ENCODE measurements around the gene NR0B1.

NR0B1 gene, protein sequence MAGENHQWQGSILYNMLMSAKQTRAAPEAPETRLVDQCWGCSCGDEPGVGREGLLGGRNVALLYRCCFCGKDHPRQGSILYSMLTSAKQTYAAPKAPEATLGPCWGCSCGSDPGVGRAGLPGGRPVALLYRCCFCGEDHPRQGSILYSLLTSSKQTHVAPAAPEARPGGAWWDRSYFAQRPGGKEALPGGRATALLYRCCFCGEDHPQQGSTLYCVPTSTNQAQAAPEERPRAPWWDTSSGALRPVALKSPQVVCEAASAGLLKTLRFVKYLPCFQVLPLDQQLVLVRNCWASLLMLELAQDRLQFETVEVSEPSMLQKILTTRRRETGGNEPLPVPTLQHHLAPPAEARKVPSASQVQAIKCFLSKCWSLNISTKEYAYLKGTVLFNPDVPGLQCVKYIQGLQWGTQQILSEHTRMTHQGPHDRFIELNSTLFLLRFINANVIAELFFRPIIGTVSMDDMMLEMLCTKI

DNA sequence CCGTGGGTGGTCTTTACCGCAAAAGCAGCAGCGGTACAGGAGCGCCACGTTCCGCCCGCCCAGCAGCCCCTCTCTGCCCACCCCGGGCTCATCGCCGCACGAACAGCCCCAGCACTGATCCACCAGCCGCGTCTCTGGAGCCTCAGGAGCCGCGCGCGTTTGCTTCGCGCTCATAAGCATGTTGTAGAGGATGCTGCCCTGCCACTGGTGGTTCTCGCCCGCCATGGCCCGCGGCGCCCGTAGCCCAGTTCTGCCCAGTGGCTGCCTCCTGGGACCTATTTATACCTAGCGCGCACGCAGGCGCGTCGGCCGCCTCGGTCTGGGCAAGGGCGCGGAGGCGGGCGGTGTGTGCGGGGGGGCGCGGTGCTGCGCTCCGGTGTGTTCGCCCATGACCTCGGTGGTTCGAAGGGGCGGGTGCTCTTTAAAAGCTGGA lies at the start of gene NR0B1:
TSS of gene NR0B1 (minus strand) at position 252 of the 433 bp plus-strand sequence. CDS start at position 225, 27 bp downstream.
- no peak for DNase-seq

DNA sequence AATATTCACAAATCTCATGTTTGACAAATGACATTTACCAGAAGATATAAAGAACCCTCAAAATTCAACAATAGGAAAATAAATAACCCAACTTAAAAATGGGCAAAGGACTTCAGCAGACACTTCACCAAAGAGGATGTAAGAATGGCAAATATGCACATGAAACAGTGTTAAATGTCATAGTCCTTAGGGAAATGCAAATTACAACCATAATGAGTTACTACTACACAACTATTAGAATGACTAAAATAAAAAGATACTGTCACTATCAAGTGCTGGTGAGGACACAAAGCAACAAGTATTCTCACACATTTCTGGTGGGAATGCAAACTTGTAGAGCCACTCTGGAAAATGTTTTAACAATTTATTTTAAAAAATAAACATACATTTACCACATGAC lies 40.8 kb upstream of the NR0B1 start:
- no peak for DNase-seq

DNA sequence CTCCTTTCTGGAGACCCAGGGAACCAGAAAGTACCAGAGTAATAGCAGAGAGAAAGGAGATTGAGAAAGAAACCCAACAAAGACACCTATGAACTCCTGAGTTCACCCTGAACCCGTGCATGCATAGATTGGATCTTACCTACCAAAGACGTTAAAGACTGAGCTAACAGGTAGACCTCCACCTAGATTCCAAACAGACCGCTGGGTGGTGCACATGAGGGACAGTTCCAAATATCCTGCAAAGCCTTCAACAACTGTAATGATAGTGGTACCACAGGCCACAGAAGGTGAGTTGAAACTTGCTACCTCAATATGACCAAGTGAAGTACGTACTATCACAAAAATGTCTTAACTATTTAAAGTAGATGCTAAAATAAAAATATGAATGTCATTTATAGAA lies 34.0 kb upstream of the NR0B1 start:
- DNase-seq, result no peak

DNA sequence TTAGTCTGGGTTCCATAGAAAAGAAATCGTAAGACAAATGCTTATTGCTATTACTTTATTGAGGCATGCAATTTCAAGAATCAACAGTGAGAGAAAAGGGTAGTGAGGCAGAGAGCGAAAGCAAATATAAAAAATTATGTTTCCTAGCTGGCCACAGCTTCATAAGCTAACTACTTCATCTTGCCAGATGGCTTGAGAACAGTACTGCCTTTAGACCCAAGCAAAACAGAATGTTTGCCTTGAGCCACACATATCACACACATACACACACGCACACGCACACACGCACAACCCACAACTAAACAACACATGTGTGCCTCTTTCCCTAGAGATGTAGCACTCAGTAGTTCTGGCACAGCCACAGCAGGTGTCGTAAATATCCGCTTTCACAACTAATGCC lies 31.6 kb upstream of the NR0B1 start:
- DNase-seq, result no peak

DNA sequence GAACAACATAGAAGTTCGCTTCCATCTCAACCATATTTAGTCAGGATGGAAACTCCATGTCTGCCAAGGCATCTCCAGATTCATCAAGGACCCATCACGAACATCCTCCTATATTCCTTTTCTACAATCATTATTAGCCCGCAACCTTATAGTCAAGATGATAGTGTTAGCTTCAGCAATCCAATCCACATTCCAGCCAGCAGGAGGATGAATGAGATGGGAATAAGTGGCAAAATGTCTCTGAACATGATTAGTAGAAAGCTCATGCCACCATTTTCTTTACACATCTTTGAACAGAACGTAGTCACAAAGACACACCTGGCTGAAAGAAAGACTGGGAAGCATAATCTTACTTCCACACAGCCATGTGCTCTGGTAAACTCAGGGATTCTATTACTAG lies 18.6 kb upstream of the NR0B1 start:
- no peak for DNase-seq

DNA sequence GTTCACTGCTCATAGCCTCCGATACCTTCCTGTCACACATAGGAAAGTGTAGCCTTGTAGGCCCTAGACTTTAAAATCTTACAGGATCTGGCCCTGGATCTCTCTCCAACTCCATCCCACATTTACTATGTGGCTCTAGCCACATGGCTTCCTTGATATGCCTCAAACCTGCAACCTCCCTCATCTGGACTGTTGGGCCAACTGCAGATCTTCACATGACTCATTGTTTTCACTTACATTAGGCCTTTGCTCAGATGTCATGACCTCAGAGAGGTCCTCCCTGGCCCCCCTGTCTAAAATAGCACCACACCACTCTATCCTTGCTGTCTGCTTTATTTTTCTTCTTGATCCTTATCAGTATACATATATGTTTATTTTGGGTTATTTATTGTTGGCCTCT lies 8.1 kb upstream of the NR0B1 start:
- no peak for DNase-seq

DNA sequence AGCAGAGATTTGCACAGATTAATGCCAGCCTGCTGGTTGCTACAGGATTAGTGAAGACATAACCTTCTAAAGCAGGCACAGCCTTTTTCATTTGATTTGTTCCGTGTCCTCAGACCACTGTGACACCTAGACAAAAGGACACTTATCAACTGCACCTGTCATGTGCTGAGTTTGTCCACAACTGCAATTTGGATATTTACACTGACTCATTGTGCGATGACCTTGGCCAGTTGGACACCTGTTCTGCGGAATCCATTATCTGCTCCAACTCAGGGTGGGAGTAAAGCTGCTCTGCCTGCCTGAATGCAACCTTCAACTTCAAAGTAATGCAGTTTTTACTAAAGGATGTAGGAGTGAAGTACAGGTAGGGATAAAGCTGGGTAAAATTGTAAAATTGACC lies 4.1 kb upstream of the NR0B1 start:
- no peak for DNase-seq

DNA sequence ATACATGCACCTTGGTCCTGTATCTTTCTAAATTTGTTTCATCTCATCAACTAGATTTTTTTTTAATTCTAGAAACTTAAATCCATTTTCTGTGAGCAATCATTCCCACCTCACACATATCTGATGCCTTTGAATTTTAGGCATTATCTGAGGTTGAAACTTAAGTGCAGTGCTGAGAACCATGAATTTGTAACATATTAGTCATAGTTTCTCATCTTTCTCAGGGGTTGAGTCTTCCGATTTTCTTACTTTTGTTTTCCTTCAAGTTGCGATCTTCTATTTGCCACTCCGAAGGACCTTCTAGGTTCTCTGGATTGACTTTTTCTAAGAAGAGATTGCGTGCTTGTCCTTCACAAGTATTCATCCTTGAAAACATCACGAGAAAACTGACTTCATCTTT lies 3.7 kb upstream of the NR0B1 start:
- DNase-seq, result no peak

DNA sequence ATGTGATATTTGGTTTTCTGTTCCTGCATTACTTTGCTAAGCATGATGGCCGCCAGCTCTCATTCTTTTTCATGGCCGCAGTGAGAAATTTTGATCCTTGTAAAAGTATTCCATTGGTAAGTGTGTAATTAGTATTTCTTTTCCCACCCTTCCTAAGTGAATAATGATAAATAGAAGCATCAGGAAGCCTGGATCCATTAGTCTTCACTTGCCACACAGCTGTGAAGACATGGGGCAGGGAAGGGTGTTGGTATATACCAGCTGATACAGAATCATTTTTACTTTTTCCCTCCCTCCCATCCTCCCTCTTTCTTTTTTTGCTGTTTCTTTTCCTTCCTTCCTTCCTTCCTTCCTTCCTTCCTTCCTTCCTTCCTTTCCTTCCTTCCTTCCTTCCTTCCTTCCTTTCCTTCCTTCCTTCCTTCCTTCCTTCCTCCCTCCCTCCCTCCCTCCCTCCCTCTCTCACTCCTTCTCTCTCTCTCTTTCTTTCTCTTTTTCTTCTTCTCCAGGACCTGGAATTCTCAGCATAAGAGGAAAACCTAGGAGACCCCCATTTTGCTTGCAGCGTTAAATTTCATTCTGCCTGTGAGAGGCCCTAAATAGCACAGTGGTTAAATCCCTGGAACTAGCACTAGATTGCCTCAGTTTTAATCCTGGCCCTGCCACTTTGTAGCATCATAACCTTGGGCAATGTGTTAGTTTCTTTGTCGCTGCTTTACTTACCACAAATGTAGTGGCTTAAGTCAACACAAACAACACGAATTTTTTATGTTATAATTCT lies 1.4 kb upstream of the NR0B1 start:
- DNase-seq, result no peak

DNA sequence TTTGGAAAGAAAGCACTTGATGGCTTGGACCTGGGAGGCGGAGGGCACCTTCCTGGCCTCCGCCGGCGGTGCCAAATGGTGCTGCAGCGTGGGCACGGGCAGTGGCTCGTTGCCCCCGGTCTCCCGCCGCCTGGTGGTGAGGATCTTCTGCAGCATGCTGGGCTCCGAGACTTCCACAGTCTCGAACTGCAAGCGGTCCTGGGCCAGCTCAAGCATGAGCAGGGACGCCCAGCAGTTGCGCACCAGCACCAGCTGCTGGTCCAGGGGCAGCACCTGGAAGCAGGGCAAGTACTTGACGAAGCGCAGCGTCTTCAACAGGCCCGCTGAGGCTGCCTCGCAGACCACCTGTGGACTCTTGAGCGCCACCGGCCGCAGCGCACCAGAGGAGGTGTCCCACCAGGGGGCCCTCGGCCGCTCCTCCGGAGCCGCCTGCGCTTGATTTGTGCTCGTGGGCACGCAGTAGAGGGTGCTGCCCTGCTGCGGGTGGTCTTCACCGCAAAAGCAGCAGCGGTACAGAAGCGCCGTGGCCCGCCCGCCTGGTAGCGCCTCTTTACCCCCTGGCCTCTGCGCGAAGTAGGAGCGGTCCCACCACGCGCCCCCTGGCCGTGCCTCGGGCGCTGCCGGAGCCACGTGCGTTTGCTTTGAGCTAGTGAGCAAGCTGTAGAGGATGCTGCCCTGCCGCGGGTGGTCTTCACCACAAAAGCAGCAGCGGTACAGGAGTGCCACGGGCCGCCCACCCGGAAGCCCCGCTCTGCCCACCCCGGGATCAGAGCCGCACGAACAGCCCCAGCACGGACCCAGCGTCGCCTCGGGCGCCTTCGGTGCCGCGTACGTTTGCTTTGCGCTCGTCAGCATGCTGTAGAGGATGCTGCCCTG lies 689 bp downstream of the NR0B1 start:
- no peak for DNase-seq

DNA sequence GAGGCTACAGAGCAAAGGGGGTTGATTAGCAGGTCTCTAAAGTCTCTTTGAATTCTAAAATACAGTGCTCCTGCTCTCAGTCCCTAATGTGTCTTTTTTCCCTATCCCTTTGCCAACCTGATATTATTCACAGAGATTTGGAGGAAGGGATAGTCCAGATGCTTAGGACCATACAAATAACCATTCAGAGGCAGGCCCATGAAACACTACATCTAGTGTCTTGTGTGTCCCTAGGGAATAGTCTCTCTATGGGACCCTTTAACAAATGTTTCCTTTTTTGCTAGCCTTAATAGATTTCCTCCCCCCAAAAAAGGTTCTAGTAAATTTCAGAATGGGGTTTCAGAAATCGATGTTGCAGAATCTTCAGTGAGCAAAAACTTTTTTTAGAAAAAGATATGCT lies 1.7 kb downstream of the NR0B1 start:
- no peak for DNase-seq

DNA sequence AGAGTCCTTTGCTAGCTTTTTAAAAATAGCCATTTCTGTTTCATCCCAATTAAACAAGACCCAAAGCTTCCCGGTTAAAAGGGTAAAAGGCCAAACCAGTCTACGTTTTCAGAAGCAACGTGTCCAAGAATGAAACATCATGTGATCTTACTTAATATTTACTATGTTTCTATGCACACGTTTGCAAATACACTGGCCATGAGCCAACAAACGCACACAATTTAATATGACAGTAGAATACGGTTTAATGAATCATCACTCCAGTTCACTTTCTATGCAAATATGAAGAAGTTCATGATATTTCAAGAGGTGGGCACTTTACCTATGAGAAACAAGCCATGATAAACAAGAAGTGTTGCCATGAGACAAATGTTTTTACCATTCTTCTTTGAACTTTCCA lies 4.3 kb downstream of the NR0B1 start:
- DNase-seq, result no peak

DNA sequence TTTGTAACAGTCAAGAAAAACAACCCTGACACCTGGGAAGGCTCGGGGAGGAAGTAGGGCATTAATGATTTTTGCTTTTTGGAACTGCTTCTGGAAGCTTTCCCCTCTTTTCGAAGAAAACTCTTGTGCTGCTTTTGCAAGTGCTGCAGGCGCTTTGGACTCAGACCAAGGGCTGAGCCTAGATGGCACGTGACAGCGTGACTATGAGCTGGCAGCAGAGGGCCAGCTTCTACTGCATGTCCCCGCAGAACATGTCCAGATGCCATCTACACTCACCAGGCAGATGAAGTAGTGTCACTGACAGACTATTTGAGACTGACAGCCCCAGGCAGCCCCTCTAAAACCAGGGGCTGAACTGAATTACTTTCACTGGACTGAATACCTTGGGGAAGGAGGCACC lies 6.2 kb downstream of the NR0B1 start:
- DNase-seq, result no peak

DNA sequence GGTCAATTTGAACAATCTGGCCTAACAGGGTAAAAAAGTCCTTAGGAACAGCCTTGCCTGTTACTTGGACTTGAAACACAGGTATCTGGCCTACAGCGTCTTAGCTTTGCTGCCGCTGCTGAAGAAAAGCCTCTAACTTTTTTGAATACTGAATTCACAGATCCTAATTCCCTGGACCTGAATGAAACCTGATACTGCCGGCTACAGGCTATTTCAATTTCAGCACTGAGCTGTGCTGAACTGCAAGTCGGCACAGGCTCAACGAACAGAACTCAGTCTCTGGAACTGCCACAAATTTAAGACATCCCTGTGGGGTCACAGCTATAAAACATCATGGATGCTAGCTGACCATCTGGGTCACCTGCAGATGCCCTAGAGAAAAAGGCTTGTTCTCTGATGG lies 7.2 kb downstream of the NR0B1 start:
- DNase-seq, result no peak

DNA sequence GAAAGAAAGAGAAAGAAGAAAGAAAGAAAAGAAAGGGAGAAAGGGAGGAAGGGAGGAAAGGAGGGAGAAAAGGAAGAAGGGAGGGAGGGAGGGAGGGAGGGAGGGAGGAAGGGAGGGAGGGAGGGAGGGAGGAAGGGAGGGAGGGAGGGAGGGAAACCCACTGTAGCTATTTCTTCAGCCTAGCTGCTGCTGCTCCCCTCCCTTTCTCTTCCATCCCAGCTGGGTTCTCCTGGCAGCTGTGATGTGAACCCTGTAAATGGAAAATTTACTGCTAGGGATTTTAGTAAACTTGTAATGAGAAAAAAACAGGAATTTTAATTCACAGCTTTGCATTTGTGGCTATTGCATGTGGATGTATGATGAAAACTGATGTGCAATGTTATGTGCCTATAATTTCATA lies 8.0 kb downstream of the NR0B1 start:
- no peak for DNase-seq

DNA sequence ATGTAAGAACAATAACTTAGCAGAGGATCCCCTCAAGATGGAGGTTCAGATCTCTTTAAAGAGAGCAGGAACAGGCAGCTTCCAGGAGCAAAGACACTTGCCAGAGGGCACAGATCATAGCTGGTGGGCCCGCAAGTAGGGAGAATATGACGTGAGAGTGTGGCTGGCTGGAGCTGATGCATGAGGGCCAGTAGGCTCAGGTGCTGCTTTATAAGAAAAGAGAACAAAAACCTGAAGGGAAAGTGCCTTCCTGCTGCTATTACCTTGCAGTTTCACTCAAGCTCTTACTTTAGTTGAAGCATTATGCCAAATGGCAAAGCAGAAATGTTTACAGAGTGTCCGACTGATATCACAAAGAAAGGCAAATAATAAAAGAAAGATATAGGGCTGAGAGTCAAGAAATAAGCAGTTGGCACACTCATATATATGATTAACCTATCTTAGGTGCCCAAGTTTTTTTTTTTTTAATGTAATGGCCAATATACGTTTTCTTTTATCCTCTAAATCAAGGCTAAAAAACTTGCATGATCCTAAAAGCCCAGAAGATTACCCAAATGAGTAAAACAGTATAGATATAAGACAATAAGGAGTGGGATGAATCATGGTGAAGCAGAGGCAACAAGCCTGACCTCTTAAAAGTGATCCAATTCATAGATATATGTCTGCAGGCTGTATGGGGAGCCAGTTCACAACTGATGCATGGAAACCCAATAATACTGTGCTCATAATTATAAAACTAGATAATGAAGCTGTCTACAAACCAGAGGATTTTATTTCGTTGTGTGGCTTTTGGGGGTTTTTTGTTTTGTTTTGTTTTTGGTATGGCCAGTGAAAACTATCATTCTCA lies 12.6 kb downstream of the NR0B1 start:
- DNase-seq, result no peak

DNA sequence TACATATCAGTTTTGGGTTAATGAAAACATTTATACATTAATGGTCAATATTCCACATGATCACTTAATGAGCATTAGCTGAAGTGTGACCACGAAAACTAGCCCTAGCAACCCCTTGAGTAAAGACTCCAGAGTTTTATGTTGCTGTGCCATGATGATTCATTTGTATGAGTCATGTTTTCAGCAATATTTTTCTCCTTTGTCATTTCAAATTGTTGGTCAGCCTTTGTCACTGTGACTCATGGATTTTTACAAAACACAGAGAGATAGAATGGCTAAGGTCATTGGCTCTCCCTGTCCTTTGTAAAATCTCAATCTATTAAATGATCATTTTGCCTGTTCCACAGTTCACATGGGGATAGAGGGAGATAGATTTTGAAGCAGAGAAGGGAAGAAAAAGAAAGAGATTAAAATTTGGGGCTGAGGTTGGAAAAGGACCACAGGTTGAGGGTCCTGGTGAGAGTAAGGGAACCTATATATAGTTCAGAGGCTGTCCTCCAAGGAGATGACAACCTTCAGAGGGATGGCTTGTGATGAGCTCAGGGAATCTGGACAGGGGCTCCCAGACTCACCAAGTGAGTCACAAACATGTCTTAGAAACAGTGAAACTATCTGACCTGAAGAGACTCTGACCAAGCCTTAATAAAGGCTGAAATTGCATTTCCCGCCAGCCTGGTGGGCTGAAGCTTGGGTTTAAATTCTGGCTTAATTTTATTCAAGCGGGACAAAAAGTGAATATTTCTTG lies 25.6 kb downstream of the NR0B1 start:
- DNase-seq, result no peak

DNA sequence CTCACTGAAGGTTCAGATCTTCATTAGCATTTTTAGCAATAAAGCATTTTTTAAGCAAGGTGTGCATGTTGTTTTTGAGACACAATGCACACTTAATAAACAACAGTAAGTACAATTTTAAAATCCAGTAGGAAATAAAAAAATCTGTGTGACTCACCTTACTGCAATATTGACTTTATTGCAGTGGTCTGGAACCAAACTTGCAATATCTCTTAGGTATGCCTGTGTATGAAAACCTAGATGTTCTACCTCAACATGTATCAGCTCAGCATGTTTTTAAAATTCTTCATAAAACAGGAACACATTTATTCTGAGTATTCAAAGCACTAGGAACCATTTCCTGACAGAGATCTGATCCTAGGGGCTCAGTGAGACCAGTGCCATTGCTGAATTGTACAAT lies 26.7 kb downstream of the NR0B1 start:
- no peak for DNase-seq

DNA sequence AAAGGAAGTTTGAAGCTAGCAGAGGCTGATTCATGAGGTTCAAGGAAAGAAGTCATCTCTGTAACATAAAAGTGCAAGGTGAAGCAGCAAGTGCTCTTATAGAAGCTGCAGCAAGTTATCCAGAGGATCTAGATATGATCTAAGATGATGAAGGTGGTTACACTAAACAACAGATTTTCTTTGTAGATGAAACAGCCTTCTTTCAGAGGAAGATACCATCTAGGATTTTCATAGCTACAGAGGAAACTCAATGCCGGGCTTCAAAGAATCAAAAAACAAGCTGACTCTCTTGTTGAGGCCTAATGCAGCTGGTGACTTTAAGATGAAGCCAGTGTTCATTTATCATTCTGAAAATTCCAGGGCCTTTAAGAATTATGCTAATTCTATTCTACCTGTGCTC lies 28.8 kb downstream of the NR0B1 start:
- no peak for DNase-seq

DNA sequence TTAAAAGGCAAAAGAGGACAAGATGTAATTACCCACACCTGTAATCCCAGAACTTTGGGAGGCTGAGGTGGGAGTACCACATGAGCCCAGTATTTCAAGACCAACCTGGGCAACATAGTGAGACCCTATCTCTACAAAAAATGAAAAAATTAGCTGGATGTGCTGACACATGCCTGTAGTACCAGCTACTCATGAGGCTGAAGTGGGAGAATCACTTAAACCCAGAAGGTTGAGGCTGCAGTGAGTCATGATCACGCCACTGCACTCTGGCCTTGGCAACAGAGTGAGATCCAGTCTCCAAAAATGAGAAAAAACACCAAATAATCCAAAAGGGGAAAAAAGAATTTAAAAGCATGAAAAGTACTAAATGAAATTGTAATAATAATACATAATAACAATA lies 30.8 kb downstream of the NR0B1 start:
- no peak for DNase-seq

DNA sequence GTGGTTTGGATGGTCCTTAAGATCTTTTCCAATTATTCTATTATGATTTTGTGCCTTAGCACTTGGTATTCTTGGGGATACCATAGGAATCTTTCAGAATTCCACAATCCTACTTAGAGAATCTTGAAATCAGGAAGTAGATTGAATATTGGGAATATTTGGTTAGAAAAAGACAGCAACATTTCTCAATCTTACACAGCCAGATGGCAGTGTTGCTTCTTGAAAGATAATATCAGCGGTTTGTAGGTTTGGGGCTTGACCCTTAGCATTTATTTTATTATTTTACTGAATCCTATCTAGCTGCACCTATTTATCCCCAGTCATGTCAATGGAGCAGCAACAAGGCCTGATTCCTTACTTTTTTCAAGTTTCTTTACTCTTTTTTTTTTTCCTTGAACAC lies 33.7 kb downstream of the NR0B1 start:
- DNase-seq, result no peak

DNA sequence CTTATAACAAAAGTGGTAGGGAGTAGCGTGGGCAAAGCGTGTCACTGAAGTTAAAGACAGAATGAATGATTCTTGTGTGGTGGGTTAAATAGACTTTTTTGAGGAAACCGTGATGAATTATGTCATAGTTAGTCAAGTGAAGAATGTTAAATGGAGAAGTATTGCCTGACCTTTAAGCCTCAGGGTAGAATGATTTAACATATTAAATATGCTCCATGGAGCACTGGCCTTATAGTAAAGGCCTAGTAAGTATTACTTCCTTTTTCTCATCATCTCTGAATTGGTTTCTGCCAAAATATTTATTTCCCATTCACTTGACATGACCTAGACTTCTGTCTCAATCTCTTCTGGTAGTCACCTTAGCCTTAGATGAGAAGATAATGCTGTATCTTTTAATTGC lies 38.6 kb downstream of the NR0B1 start:
- no peak for DNase-seq
